ENCODE results near the gene SAFB.

SAFB gene

DNA sequence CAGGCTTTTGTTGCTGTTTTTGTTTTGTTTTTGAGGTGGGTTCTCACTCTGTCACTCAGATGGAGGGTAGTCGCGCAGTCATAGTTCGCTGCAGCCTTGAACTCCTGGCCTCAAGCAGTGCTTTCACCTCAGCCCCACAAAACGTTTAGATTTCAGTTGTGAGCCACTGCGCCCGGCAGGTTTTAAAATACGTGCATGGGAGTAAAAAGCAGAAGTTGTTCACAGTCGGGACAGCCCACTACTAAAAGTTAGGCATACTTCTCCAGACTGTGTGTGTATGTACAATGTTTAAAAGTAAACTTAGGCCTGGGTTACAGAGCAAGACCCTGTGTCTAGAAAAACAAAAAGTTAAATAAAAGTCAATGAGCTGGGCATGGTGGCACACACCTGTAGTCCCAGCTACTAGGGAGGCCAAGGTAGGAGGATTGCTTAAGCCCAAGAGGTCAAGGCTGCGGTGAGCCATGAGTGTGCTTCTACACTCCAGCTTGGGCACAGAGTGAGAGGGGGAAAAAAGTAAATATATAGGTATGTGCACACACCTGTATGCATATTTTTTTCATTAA lies 6.1 kb downstream of the SAFB start:
- no peak for DNase-seq

- DNase-seq = no peak
These were observed 8.8 kb downstream of the SAFB start for GRCh38 chr19:5631567-5632240.

DNA sequence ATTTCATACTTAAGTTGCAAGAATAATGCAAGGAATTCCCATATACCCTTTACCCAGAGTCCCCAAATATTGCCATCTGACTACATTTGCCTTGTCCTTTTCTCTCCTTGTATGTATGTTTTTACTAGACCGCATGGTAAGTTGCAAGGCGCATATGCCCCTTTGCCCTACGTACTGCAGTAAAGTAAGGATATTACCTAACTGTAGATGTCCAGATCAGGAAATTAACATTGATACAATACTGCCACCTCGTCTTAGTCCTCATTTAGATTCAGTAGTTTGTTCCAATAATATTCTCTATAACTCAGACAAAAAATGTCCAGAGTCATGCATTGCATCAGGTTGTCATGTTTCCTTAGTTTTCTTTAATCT lies 9.3 kb downstream of the SAFB start:
- no peak for DNase-seq

DNA sequence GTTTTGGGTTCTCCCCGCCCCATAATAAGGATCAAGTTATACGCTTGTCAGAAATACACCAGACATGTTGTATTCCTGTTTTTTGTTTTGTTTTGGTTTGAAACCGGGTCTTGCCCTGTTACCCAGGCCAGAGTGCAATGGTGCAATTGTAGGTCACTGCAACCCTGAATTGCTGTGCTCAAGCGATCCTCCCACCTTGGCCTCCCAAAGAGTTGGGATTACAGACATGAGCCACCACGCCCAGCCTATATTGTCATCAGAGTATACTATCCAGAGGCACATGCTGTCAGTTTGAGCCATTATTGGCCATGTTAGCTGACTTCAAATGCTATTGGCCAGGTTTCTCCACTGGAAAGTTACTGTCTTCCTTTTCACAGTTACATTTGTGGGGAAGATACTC lies 9.8 kb downstream of the SAFB start:
- DNase-seq = no peak

GRCh38 chr19:5635427-5635826 lies 12.5 kb downstream of the SAFB start:
- no peak for DNase-seq

DNA sequence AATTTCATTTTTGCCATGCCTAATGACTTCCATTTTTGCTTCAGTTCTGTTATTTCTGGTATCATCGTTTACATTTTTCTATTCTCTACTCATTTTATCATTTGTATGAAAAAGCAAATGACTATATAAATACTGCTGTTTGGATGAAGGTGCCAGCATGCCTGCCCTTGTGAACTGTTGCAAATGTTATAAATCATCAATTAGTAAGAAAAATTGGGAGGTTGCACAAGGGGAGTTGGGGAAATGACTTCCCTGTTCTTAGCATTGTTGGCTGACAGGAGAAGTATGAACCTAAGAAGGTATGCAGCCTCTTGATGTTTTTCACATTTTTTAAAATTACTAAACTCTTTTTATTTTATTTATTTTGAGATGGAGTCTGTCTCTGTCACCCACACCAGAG lies 15.1 kb downstream of the SAFB start:
- no peak for DNase-seq

DNA sequence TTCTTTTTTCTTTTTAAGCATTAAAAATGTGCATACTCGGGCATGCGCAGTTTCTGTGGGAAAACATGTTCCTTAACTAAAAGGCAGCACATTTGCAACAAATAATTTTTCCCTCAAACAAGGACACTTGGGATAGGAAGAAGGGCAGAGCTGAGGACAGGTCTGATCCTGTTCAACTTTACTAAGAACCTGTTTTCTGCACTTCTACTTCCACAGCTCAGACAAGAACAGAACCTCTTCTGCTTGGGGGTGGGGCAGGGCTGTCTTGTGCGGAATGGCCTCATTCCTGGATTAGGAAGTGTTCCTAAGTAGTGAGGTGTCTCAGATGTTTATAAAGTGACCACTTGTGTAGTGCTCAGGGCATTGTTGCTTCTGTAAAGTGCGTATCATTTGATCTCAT lies 18.3 kb downstream of the SAFB start:
- no peak for DNase-seq

- no peak for DNase-seq
These were observed 19.3 kb downstream of the SAFB start for GRCh38 chr19:5642204-5642603.

GRCh38 chr19:5643060-5643459 lies 20.2 kb downstream of the SAFB start:
- DNase-seq = no peak

DNA sequence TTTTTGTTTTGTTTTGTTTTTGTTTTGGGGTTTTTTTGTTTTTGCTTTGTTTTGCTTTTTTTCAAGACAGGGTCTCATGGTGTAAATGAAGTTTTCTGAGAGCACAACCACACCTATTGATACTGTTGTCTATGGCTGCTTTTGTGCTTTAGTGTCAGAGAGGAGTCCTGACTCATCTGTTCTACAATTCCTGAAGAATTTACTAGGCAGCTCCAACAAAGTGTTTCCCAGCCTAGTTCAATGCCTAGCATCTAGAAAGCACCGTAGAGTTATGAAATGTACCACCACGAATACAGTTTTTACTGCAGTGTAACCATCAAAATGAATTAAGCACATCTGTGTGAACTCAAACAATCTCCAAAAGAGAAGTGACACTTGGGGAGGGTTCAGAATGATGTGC lies 21.2 kb downstream of the SAFB start:
- DNase-seq = no peak

DNA sequence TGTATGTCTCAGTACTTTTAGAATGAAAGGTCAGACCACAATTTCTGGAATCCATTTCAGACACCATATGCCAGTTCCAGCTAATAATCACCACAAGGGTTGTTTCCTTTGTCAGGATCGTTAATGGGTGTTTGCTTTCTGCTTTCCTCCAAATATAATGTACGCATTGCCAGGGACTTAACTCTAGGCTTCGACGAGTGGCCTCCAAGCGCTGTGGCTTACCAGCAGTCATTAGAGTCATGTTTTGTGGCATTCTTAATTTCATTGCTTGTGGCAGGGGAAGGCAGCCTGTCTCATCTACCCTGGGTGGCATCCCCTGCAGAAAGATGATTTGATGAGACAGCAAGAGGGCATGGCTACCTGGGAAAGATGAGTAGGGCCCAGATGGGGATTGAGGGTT lies 22.5 kb downstream of the SAFB start:
- DNase-seq = peak; percentile 93

- DNase-seq = no peak
These were observed 23.8 kb downstream of the SAFB start for GRCh38 chr19:5646703-5647102.

GRCh38 chr19:5648464-5648863 lies 25.6 kb downstream of the SAFB start:
- no peak for DNase-seq

DNA sequence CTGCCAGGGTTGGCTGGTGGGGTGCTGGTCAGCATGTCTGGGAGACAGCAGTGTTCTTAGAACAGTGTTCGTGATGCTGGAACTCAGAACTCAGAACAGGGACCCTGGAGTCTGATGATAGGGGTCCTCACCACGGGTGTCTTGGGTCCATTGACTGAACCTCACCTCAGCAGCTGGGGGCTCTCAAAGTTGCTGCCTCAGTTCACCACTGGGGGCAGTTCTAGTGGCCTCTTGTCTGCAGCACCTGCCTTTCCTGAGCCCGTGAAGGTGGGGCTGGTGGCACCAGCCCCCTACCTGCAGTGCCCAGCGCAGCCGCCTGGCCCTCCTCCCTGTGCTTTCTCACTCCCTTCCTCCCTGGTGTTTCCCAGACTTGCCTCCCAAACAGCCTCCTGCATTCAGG lies 28.5 kb downstream of the SAFB start:
- no peak for DNase-seq

DNA sequence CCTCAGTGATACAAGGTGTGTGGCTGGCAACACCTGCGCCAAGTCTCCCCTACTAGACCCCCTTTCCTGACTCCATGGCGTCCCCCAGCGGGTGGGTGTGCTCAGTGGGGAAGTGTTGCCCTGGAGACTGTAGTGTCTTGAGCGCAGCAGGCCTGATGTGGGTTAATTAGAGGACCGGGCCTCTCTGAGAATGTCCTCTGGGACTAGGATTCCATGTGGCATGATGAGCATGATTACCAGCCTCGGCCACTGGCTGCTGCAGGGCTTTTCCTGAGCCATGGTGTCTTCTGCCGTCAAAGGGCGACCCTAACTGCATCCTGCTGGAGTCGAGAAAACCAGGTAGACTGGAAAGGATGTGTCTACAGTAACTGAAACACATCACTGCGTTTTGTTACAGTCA lies 29.4 kb downstream of the SAFB start:
- no peak for DNase-seq

GRCh38 chr19:5654931-5655330 lies 32.0 kb downstream of the SAFB start:
- DNase-seq = no peak

DNA sequence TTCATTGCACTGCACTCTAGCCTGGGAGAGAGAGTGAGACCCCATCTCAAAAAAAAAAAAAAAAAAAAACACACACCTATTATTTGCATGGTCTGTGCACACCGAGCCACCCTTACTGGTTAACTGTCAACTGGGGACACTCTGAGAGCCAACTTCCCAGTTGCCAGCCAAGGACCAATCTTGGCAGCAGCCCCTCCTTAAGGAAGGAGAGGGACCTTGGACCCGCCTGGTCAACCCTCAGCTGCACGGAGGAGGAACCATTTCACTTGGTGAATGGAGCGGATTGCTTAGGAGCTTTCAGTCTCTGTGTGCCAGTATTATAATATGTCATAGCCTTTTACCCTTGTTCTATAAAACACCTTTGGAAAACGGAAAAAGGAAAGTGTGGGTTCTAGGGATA lies 32.5 kb downstream of the SAFB start:
- no peak for DNase-seq

- no peak for DNase-seq
These were observed 38.6 kb downstream of the SAFB start for GRCh38 chr19:5661483-5661882.

DNA sequence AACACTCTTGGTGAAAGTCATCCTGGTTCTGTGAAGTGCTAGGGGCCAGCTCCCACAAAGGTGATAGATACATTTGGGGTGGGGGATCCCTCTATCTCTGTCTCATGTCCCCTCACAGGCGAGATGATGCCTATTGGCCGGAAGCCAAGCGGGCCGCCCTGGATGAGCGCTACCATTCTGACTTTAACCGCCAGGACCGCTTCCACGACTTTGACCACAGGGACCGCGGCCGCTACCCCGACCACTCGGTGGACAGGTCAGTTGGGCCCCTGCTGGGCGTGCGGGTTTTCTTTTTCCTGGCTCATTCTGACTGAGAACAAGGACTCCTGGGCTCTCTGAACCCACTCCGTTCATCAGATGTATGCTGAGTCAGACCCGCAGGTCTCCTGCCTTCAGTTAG lies 41.0 kb downstream of the SAFB start:
- no peak for DNase-seq

GRCh38 chr19:5664515-5664914 lies 41.6 kb downstream of the SAFB start:
- no peak for DNase-seq

GRCh38 chr19:5665781-5666513 lies 43.1 kb downstream of the SAFB start:
- DNase-seq = no peak

DNA sequence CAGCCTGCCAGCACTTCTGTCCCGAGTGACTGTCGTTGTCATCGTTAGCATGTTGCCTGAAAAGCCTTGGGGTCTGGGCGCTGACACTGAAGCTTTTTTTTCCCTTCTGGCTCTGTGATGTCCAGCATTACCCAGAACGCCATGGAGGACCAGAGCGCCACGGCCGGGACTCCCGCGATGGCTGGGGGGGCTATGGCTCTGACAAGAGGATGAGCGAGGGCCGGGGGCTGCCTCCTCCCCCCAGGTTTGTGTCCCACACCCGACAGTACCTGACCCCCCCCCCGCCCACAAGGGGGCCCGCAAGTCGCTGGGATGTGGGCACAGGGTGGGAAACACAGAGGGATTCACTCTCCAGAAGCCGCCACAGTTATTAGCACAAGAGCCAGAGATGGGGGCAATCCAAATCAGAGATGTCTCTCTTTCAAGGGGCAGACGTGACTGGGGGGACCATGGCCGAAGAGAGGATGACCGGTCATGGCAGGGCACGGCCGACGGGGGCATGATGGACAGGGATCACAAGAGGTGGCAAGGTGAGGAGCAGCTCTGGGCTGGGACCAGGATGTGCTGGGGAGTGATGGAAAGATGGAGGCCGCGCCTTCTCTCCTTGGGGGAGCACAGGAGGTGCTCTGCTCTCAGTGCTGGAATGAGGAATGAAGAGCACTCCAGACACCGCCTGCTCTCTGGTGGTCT lies 44.2 kb downstream of the SAFB start:
- DNase-seq = no peak

GRCh38 chr19:5667751-5668271 lies 44.9 kb downstream of the SAFB start:
- no peak for DNase-seq

DNA sequence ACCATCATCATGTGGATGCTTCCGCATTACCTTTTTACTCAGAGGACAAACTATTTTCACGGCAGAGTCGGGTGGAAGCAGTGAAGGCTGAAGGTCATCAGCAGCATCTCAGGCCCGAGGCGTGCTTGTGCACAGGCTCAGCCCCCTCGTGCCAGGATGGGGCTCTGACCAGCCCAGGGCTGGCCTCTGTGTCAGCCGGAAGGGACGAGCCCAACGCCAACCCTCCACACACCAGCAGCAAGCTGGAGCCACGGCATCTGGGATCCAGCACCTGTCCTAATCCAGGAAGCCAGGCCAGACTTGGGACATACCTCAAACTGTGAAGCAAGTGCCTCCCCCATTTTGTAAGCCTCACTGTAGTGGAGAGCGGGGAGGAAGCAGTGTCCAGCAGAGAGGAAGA lies 46.3 kb downstream of the SAFB start:
- no peak for DNase-seq

Data from NCI-H69 (cell line).